H9 (cell line): ENCODE measurements around the gene TMEM63C. TPM values are rescaled to one million over a fixed set of nuclear protein-coding genes. Genes with fewer than 3 reads are reported as not detected.

Source experiments
- DNase-seq: peaks from one replicate; pipeline ENCODE4 v3.0.0-alpha.2; 2017
- H2AFZ ChIP-seq: one replicate; pipeline ENCODE4 v1.6.1; 2013; ENCODE audit warnings: mild to moderate bottlenecking, low read length, control low read depth, moderate library complexity
- H2AK5ac ChIP-seq: 2 replicates; pipeline ENCODE4 v1.6.1; 2013; ENCODE audit warnings: low read length, control low read depth, mixed read lengths; ENCODE audit not compliant: insufficient read length
- H2BK120ac ChIP-seq: one replicate; pipeline ENCODE4 v1.6.1; 2013; ENCODE audit warnings: low read depth, mild to moderate bottlenecking, low read length, control low read depth, inconsistent platforms; ENCODE audit not compliant: poor library complexity, severe bottlenecking
- H2BK12ac ChIP-seq: 2 replicates; pipeline ENCODE4 v1.6.1; 2013; ENCODE audit warnings: low read length, control low read depth, mixed read lengths, low read depth; ENCODE audit not compliant: insufficient read length
- H2BK15ac ChIP-seq: 2 replicates; pipeline ENCODE4 v1.6.1; 2013; ENCODE audit warnings: low read depth, low read length, control low read depth
- H2BK20ac ChIP-seq: one replicate; pipeline ENCODE4 v1.6.1; 2013; ENCODE audit warnings: low read depth, mild to moderate bottlenecking, low read length, control low read depth, inconsistent platforms; ENCODE audit not compliant: poor library complexity, severe bottlenecking
- H2BK5ac ChIP-seq: 2 replicates; pipeline ENCODE4 v1.6.1; 2013; ENCODE audit warnings: low read length, control low read depth, mixed read lengths; ENCODE audit not compliant: insufficient read length
- H3K14ac ChIP-seq: 2 replicates; pipeline ENCODE4 v1.6.1; 2013; ENCODE audit warnings: low read length, control low read depth; ENCODE audit not compliant: insufficient read depth
- H3K18ac ChIP-seq: 2 replicates; pipeline ENCODE4 v1.6.1; 2013; ENCODE audit warnings: low read depth, mild to moderate bottlenecking, mixed read lengths, low read length, control low read depth; ENCODE audit not compliant: insufficient read length
- H3K23ac ChIP-seq: 2 replicates; pipeline ENCODE4 v1.6.1; 2013; ENCODE audit warnings: low read length, control low read depth, mixed read lengths, low read depth; ENCODE audit not compliant: insufficient read length
- H3K23me2 ChIP-seq: 2 replicates; pipeline ENCODE4 v1.6.1; 2013; ENCODE audit warnings: low read depth, mild to moderate bottlenecking, mixed read lengths, low read length, control low read depth; ENCODE audit not compliant: insufficient read length, poor library complexity, severe bottlenecking
- H3K27ac ChIP-seq: 2 replicates; pipeline ENCODE4 v1.5.1; 2013; ENCODE audit warnings: low read length, control low read depth, mixed read lengths, low read depth; ENCODE audit not compliant: insufficient read length
- H3K27me3 ChIP-seq: 2 replicates; pipeline ENCODE4 v1.6.1; 2013; ENCODE audit warnings: low read length, control low read depth, inconsistent platforms; ENCODE audit not compliant: insufficient read depth
- H3K4ac ChIP-seq: 2 replicates; pipeline ENCODE4 v1.6.1; 2013; ENCODE audit warnings: low read depth, mild to moderate bottlenecking, control low read depth, inconsistent platforms, low read length, moderate library complexity
- H3K4me1 ChIP-seq: 2 replicates; pipeline ENCODE4 v1.6.1; 2013; ENCODE audit warnings: low read length, control low read depth, inconsistent platforms; ENCODE audit not compliant: insufficient read depth
- H3K4me2 ChIP-seq: 2 replicates; pipeline ENCODE4 v1.6.1; 2013; ENCODE audit warnings: low read length, control low read depth, mixed read lengths; ENCODE audit not compliant: insufficient read length, insufficient read depth
- H3K56ac ChIP-seq: 2 replicates; pipeline ENCODE4 v1.6.1; 2013; ENCODE audit warnings: low read depth, mild to moderate bottlenecking, mixed read lengths, low read length, control low read depth; ENCODE audit not compliant: insufficient read length
- H3K79me1 ChIP-seq: 2 replicates; pipeline ENCODE4 v1.6.1; 2013; ENCODE audit warnings: low read depth, mild to moderate bottlenecking, moderate library complexity, low read length, control low read depth, inconsistent platforms; ENCODE audit not compliant: insufficient read depth, poor library complexity, severe bottlenecking
- H3K79me2 ChIP-seq: 2 replicates; pipeline ENCODE4 v1.6.1; 2013; ENCODE audit warnings: low read length, control low read depth, inconsistent platforms; ENCODE audit not compliant: insufficient read depth
- H3K9ac ChIP-seq: 2 replicates; pipeline ENCODE4 v1.6.1; 2013; ENCODE audit warnings: low read length, control low read depth, mixed read lengths; ENCODE audit not compliant: insufficient read length; ENCODE audit errors: extremely low read depth
- H3K9me3 ChIP-seq: one replicate; pipeline ENCODE4 v1.6.1; 2013; ENCODE audit warnings: low read depth, low read length, inconsistent platforms; ENCODE audit not compliant: control insufficient read depth
- H3T11ph ChIP-seq: one replicate; pipeline ENCODE4 v1.6.1; 2013; ENCODE audit warnings: mild to moderate bottlenecking, low read length, control low read depth, inconsistent platforms
- H4K20me1 ChIP-seq: one replicate; pipeline ENCODE4 v1.6.1; 2013; ENCODE audit not compliant: control insufficient read depth, insufficient read length, insufficient read depth
- H4K5ac ChIP-seq: 2 replicates; pipeline ENCODE4 v1.6.1; 2013; ENCODE audit warnings: low read depth, mild to moderate bottlenecking, mixed read lengths, low read length, control low read depth; ENCODE audit not compliant: insufficient read length
- H4K8ac ChIP-seq: replicated peaks from 2 replicates; pipeline ENCODE4 v1.6.1; 2013; ENCODE audit warnings: low read length, control low read depth, mixed read lengths, low read depth; ENCODE audit not compliant: insufficient read length
- H4K91ac ChIP-seq: 2 replicates; pipeline ENCODE4 v1.6.1; 2013; ENCODE audit warnings: low read depth, mild to moderate bottlenecking, moderate library complexity, mixed read lengths, low read length, control low read depth; ENCODE audit not compliant: insufficient read length
- H3K27ac Mint-ChIP-seq, 3 experiments: 2 replicates in 2 of 3; 3 replicates in 1 of 3; pipeline ENCODE4 v1.8.0; 2020 to 2021; ENCODE audit warnings: mixed read lengths in 3 of 3, mild to moderate bottlenecking in 1 of 3, moderate library complexity in 1 of 3
- H3K27me3 Mint-ChIP-seq: 2 replicates; pipeline ENCODE4 v1.8.0; 2021; ENCODE audit warnings: low read depth, mild to moderate bottlenecking, moderate library complexity, mixed read lengths
- H3K36me3 Mint-ChIP-seq, 3 experiments: 2 replicates in 2 of 3; 3 replicates in 1 of 3; pipeline ENCODE4 v1.8.0; 2020 to 2021; ENCODE audit warnings: low read depth in 3 of 3, mixed read lengths in 3 of 3; ENCODE audit not compliant: insufficient read depth in 1 of 3
- H3K4me1 Mint-ChIP-seq, 2 experiments: 2 replicates each; pipeline ENCODE4 v1.8.0; 2020; ENCODE audit warnings: mixed read lengths in 2 of 2
- H3K4me3 Mint-ChIP-seq, 2 experiments: 2 replicates in 1 of 2; 3 replicates in 1 of 2; pipeline ENCODE4 v1.8.0; 2020 to 2021; ENCODE audit warnings: mild to moderate bottlenecking in 2 of 2, mixed read lengths in 2 of 2, moderate library complexity in 1 of 2
- H3K9me3 Mint-ChIP-seq, 2 experiments: 2 replicates in 1 of 2; 3 replicates in 1 of 2; pipeline ENCODE4 v1.8.0; 2020; ENCODE audit warnings: mild to moderate bottlenecking in 2 of 2, mixed read lengths in 2 of 2, moderate library complexity in 1 of 2
- CTCF ChIP-seq: fragments of 200-600 bp; sonication (generic); conservative IDR thresholded peaks from 3 replicates; pipeline ENCODE4 v1.8.0; 2021; ENCODE audit warnings: antibody characterized with exemption, mild to moderate bottlenecking
- WGBS: extraction: QIAGEN DNeasy Blood & Tissue Kit; methylation state at CpG from one replicate; pipeline ENCODE4 v1.1.7; 2013; ENCODE audit warnings: missing lambda C conversion rate, low lambda C conversion rate, mixed read lengths; ENCODE audit not compliant: insufficient read length; ENCODE audit errors: extremely low coverage; 5-methylcytosine and 5-hydroxymethylcytosine counted together
- total RNA-seq: library from RNA; stranded (reverse); gene quantifications from 2 replicates; pipeline ENCODE4 v1.2.1, GENCODE V29; 2021

The TMEM63C gene
- total RNA-seq, 1 experiment from 2014 or later = 2.2 TPM

- Mint-ChIP-seq H3K27ac (peak overlapping the region in 2 of 3 experiments; percentile 44 to 68; a peak in 3 of 7 replicates), H3K36me3 (no peaks in the 10 kb centered on the region), H3K4me3 (no peak overlapping the region), H3K9me3 (no peaks in the 10 kb centered on the region; a peak in 1 of 5 replicates), H3K4me1 (peaks cover 24 to 34% of the 10 kb centered on the region in 2 experiments), H3K27me3 (peaks cover under 1% of the 10 kb centered on the region)
- no peak overlapping the region for H4K8ac ChIP-seq
- H4K20me1 ChIP-seq = no peaks in the 10 kb centered on the region
- H3K56ac ChIP-seq = no peak overlapping the region
- H3K27ac ChIP-seq = no peak overlapping the region
- no peaks in the 10 kb centered on the region for H3K79me2 ChIP-seq
- peaks cover 5% of the 10 kb centered on the region; the same call in 1 of the 2 replicates for H3K4me1 ChIP-seq
- no peak overlapping the region for H3K23ac ChIP-seq
- DNase-seq = no peak
- no peak overlapping the region for H2AK5ac ChIP-seq
- H3K14ac ChIP-seq = no peak overlapping the region
- no peak overlapping the region for H3T11ph ChIP-seq
- H3K4ac ChIP-seq = no peak overlapping the region
- H3K79me1 ChIP-seq = no peaks in the 10 kb centered on the region
- H3K4me2 ChIP-seq = no peak overlapping the region
- no peak for TF ChIP-seq CTCF
- H3K18ac ChIP-seq = no peak overlapping the region
- H3K9ac ChIP-seq = no peak overlapping the region
- no peak overlapping the region for H2BK15ac ChIP-seq
- no peak overlapping the region for H4K5ac ChIP-seq
- no peak overlapping the region for H4K91ac ChIP-seq
- no peak overlapping the region for H2BK12ac ChIP-seq
- no peak overlapping the region for H2AFZ ChIP-seq
- no peaks in the 10 kb centered on the region for H3K23me2 ChIP-seq
- no peak overlapping the region for H2BK5ac ChIP-seq
- no peaks in the 10 kb centered on the region for H3K27me3 ChIP-seq
- no peak overlapping the region for H2BK120ac ChIP-seq
- no peaks in the 10 kb centered on the region for H3K9me3 ChIP-seq
- no CpG with 5 or more reads among the region's 6 CpGs for WGBS
- H2BK20ac ChIP-seq = no peak overlapping the region
Measured at GRCh38 chr14:77204459-77204771, 22.8 kb downstream of the TMEM63C start.
